Tibial nerve (tissue), 4 donors: ENCODE results near the gene ZBTB20. TPM values are rescaled to one million over a fixed set of nuclear protein-coding genes. Genes with fewer than 3 reads are reported as not detected.

ENCODE experiments used
- DNase-seq, 2 donors: peaks; one replicate each; pipeline ENCODE4 v3.0.0-alpha.2; 2019; ENCODE audit warnings: low spot score in 2 of 2
- H3K27ac ChIP-seq, 4 donors: fragments of 200-600 bp; sonication (generic) in 3 of 4; one replicate each; pipeline ENCODE4 v1.5.1; 2017 to 2019; ENCODE audit warnings: mild to moderate bottlenecking in 1 of 4
- H3K27me3 ChIP-seq, 2 donors: fragments of 200-600 bp; sonication (generic) in 1 of 2; one replicate each; pipeline versions ENCODE4 v1.5.1 to v1.6.0; 2017 to 2019
- H3K36me3 ChIP-seq, 3 donors: fragments of 200-600 bp; sonication (generic); one replicate each; pipeline ENCODE4 v1.5.1; 2018 to 2019
- H3K4me1 ChIP-seq, 4 donors: fragments of 200-600 bp; sonication (generic) in 3 of 4; one replicate each; pipeline ENCODE4 v1.5.1; 2017 to 2019
- H3K4me3 ChIP-seq, 4 donors: fragments of 200-600 bp; sonication (generic) in 3 of 4; one replicate each; pipeline ENCODE4 v1.5.1; 2017 to 2019; ENCODE audit warnings: mild to moderate bottlenecking in 1 of 4, moderate library complexity in 1 of 4
- H3K9me3 ChIP-seq, 4 donors: fragments of 200-600 bp; sonication (generic) in 3 of 4; one replicate each; pipeline ENCODE4 v1.5.1; 2017 to 2019
- EP300 ChIP-seq, 2 donors: sonication (generic); formaldehyde crosslinking; IDR thresholded peaks; one replicate each; pipeline ENCODE4 v1.6.1; 2017; ENCODE audit warnings: antibody characterized with exemption in 2 of 2, mild to moderate bottlenecking in 1 of 2
- POLR2A ChIP-seq, 2 donors: fragments of 450-650 bp; IDR thresholded peaks; one replicate each; pipeline ENCODE4 v1.6.1; 2017; ENCODE audit warnings: antibody characterized with exemption in 2 of 2, mild to moderate bottlenecking in 2 of 2, moderate library complexity in 2 of 2
- WGBS, 2 donors: methylation state at CpG; one replicate each; pipeline ENCODE4 v1.1.5; 2018; 5-methylcytosine and 5-hydroxymethylcytosine counted together
- total RNA-seq, 4 donors: library from RNA; depleted of rRNA; stranded (reverse); fragments of >200 nt; gene quantifications; one replicate each; pipeline ENCODE4 v1.1.0, GENCODE V29; 2016
- TF ChIP-seq, protein P1 (sequence below), 5 experiments: fragments of 200-600 bp in 3 of 5; fragments of 450-650 bp in 2 of 5; sonication (generic) in 3 of 5; IDR thresholded peaks; one replicate each; pipeline ENCODE4 v1.5.1; 2016 to 2019; ENCODE audit warnings: antibody characterized with exemption in 5 of 5, mild to moderate bottlenecking in 3 of 5, moderate library complexity in 2 of 5

Gene ZBTB20
- total RNA-seq, 4 donors from 2014 or later, result 63.3 to 127 (median 102) TPM

- no peaks in the 10 kb centered on the region for H3K27me3 ChIP-seq
- peaks cover 0 to 10% (median 0%) of the 10 kb centered on the region in 4 donors for H3K4me1 ChIP-seq
- TF ChIP-seq, protein P1, sequence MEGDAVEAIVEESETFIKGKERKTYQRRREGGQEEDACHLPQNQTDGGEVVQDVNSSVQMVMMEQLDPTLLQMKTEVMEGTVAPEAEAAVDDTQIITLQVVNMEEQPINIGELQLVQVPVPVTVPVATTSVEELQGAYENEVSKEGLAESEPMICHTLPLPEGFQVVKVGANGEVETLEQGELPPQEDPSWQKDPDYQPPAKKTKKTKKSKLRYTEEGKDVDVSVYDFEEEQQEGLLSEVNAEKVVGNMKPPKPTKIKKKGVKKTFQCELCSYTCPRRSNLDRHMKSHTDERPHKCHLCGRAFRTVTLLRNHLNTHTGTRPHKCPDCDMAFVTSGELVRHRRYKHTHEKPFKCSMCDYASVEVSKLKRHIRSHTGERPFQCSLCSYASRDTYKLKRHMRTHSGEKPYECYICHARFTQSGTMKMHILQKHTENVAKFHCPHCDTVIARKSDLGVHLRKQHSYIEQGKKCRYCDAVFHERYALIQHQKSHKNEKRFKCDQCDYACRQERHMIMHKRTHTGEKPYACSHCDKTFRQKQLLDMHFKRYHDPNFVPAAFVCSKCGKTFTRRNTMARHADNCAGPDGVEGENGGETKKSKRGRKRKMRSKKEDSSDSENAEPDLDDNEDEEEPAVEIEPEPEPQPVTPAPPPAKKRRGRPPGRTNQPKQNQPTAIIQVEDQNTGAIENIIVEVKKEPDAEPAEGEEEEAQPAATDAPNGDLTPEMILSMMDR (IDR thresholded peaks at IDR 0.05), result no peak
- no peak for TF ChIP-seq EP300 (IDR thresholded peaks at IDR 0.05)
- no peak for TF ChIP-seq POLR2A (IDR thresholded peaks at IDR 0.05)
- no peaks in the 10 kb centered on the region for H3K9me3 ChIP-seq
- no peak for DNase-seq
- no peak overlapping the region for H3K4me3 ChIP-seq
- H3K36me3 ChIP-seq, result no peaks in the 10 kb centered on the region
- 81% methylated on average over 1 of the region's 1 CpG for WGBS, 2 donors
- no peak overlapping the region for H3K27ac ChIP-seq
Observed at GRCh38 chr3:114490829-114491228, 656.3 kb downstream of the ZBTB20 start.

DNA sequence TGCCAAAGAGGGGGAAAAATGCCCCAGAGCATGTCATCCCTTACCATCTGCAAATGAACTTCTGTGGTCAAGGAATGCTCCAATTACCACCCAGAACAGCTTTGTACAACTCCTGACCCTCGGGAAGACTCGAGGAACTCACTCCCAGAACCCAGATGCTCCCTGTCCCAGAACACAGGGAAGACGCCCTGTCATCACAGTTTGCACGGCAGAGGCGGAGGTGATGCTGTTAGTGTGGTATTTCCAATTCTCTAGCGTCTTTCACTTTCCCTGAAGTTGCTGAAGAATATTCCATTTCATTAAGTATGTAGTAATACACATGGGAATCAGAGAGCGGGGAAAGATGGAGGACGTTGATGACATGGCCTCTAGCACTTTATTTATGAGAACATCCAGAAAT lies 659.6 kb downstream of the ZBTB20 start:
- Histone ChIP-seq H3K27me3 (no peaks in the 10 kb centered on the region), H3K4me1 (peaks cover 0 to 22% (median 0%) of the 10 kb centered on the region in 4 donors), H3K9me3 (no peaks in the 10 kb centered on the region), H3K4me3 (no peak overlapping the region), H3K27ac (no peak overlapping the region), H3K36me3 (no peaks in the 10 kb centered on the region)
- 92 to 94% methylated on average over 8 of the region's 8 CpGs for WGBS, 2 donors
- no peak for DNase-seq
- no peak for TF ChIP-seq POLR2A (IDR thresholded peaks at IDR 0.05)
- TF ChIP-seq, protein P1 (IDR thresholded peaks at IDR 0.05), result no peak
- TF ChIP-seq EP300 (IDR thresholded peaks at IDR 0.05), result no peak

DNA sequence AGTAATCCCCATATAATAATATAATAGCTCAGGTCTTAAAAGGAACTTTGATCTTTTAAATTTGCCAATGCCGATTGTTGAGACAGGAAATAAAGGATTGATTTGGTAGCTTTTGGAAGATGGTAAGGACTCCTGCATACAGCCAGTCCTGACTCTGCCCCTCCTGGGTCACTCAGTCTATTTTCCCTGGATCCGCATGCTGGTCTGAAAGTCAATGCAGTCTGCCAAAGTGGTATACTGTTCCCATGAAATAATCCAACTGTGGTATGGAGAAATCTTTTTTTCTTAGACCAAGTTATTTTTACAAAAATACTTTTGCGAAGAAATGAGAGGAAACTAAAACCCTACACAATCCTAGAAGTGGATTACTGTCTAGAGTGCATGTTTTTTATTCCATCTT lies 662.2 kb downstream of the ZBTB20 start:
- 62 to 73% methylated on average over 3 of the region's 3 CpGs for WGBS, 2 donors

GRCh38 chr3:114481113-114481512 lies 666.0 kb downstream of the ZBTB20 start:
- H3K4me1 ChIP-seq, result peaks cover 0 to 34% (median 6%) of the 10 kb centered on the region in 4 donors
- no peak for TF ChIP-seq EP300 (IDR thresholded peaks at IDR 0.05)
- TF ChIP-seq, protein P1 (IDR thresholded peaks at IDR 0.05), result no peak
- TF ChIP-seq POLR2A (IDR thresholded peaks at IDR 0.05), result no peak
- WGBS, 2 donors, result 85 to 90% methylated on average over 7 of the region's 7 CpGs

More for the DNA sequence above, 662.2 kb downstream of the ZBTB20 start:
- Histone ChIP-seq H3K4me1 (peaks cover 0 to 29% (median 6%) of the 10 kb centered on the region in 4 donors), H3K27ac (no peak overlapping the region), H3K4me3 (no peak overlapping the region), H3K36me3 (no peaks in the 10 kb centered on the region), H3K9me3 (no peaks in the 10 kb centered on the region), H3K27me3 (no peaks in the 10 kb centered on the region)
- no peak for TF ChIP-seq POLR2A (IDR thresholded peaks at IDR 0.05)
- TF ChIP-seq EP300 (IDR thresholded peaks at IDR 0.05), result no peak
- DNase-seq, result no peak

GRCh38 chr3:114480442-114480841 lies 666.6 kb downstream of the ZBTB20 start:
- Histone ChIP-seq H3K27ac (no peak overlapping the region), H3K27me3 (no peaks in the 10 kb centered on the region), H3K36me3 (no peaks in the 10 kb centered on the region), H3K4me1 (peaks cover 0 to 34% (median 6%) of the 10 kb centered on the region in 4 donors), H3K4me3 (no peak overlapping the region), H3K9me3 (no peaks in the 10 kb centered on the region)
- TF ChIP-seq, protein P1 (IDR thresholded peaks at IDR 0.05), result no peak
- TF ChIP-seq EP300 (IDR thresholded peaks at IDR 0.05), result peak in 1 of 2 donors; percentile 59
- no peak for DNase-seq
- 67 to 75% methylated on average over 3 of the region's 3 CpGs for WGBS, 2 donors

More at GRCh38 chr3:114481113-114481512, 666.0 kb downstream of the ZBTB20 start:
- DNase-seq, result no peak
- H3K4me3 ChIP-seq, result no peak overlapping the region
- no peak overlapping the region for H3K27ac ChIP-seq
- no peaks in the 10 kb centered on the region for H3K36me3 ChIP-seq
- H3K9me3 ChIP-seq, result no peaks in the 10 kb centered on the region
- H3K27me3 ChIP-seq, result no peaks in the 10 kb centered on the region

DNA sequence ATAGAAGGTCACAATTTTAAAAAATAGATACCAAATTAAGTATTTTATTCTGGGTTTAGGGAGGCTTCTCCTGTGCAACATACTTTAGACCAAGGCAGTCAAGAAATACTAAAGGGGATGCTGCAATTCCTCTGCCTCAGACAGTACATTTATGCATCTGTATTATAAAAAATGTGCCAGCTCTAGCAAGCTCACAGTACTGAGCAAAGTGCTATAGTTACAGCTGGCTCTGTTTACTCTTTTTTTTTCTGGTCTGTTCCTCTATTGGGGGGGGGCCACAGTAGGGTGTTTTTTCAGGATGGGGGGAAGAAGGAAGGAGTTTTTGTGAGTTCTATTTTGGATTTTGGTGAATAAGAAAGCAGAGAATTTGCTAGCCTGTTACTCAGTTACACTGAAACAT lies 668.3 kb downstream of the ZBTB20 start:
- Histone ChIP-seq H3K27me3 (no peaks in the 10 kb centered on the region), H3K27ac (no peak overlapping the region), H3K4me1 (peaks cover 0 to 20% (median 6%) of the 10 kb centered on the region in 4 donors), H3K4me3 (no peak overlapping the region), H3K9me3 (no peaks in the 10 kb centered on the region), H3K36me3 (no peaks in the 10 kb centered on the region)
- TF ChIP-seq EP300 (IDR thresholded peaks at IDR 0.05) (no peak), POLR2A (IDR thresholded peaks at IDR 0.05) (no peak)
- TF ChIP-seq, protein P1 (IDR thresholded peaks at IDR 0.05), result no peak
- no peak for DNase-seq
